Activated CD8-positive, alpha-beta memory T cell treated with anti-CD3 and anti-CD28 coated beads, Interleukin-2, amount 50 U/mL, for 48 hours (primary cell): ENCODE measurements around the gene TPCN2.

Experiments used
- DNase-seq: peaks from one replicate; pipeline ENCODE4 v3.0.0-alpha.2; 2020

Gene TPCN2

GRCh38 chr11:69167916-69168691 is 119.4 kb downstream of the TPCN2 start:
- DNase-seq: no peak

GRCh38 chr11:69169479-69169878 is 120.7 kb downstream of the TPCN2 start:
- no peak for DNase-seq

DNA sequence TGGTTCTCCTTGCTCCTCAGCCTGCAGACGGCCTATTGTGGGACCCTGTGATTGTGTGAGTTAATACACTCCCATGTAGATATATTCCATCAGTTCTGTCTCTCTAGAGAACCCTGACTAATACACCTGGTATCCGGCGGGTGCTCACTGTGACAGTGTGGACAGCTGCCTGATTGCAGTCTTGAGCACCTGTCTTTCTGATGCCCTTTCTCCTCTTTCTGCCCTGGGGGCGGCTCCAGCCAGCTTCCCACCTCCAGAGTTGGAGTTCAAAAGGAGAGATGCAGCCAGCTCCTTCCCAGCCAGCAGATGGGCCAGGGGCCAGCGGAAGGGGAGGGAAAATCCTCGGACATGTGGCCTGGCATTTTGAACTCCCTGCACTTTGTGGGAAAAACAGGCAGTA is 122.0 kb downstream of the TPCN2 start:
- DNase-seq: no peak

GRCh38 chr11:69171476-69172240 is 122.9 kb downstream of the TPCN2 start:
- DNase-seq: no peak

DNA sequence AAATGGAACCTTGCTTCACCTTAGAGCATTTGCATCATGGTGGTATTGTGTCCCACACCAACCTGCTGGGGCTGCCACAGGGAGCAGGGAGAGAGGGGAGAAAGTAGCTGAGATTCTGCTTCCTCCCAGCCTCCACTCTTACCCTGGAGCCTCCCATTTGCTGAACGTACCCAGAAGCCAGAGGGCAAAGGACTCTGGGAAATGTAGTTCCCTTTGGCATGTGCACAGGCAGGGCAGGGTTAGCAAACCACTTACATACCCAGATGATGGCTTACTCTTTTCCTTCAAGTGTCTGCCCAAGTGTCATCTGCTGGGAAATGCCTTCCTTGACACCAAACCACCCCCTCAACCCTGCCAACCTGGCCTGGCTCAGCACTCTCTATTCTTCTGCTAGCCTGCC is 123.9 kb downstream of the TPCN2 start:
- no peak for DNase-seq

- DNase-seq: no peak
These were observed 124.6 kb downstream of the TPCN2 start for GRCh38 chr11:69173331-69173730.

DNA sequence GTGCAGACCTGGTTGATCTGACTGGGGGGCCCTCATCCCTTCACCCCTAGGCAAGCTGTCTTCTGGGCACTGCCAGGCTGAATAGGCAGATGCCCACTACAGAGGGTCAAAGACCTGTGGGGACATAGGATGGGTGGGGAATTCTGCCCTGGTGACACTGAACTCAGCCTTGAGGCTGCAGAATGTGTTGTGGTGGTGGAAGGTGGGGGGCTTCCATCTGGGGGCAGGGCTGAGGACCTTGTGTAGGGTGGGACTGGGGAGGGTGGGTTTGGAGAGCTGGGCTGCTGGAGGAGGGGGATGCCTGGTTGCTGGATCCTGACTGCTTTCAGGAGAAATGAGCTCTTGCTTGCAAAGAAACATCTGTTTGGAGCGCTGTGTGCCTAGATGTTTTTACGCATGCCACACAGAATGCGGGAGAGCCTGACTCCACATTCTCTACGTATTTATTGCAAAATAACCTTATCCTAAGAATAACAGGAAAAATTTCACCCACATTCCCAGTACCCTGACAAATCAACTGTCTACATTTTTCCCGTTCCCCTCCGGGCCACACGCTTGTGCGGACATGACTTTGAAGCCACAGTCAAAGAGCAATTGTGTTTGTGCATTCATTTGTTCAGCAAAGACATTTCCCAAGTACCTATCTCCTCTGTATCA is 125.3 kb downstream of the TPCN2 start:
- no peak for DNase-seq

GRCh38 chr11:69174841-69175240 is 126.1 kb downstream of the TPCN2 start:
- DNase-seq: no peak

GRCh38 chr11:69178819-69179482 is 130.2 kb downstream of the TPCN2 start:
- no peak for DNase-seq

GRCh38 chr11:69180226-69180625 is 131.5 kb downstream of the TPCN2 start:
- no peak for DNase-seq

DNA sequence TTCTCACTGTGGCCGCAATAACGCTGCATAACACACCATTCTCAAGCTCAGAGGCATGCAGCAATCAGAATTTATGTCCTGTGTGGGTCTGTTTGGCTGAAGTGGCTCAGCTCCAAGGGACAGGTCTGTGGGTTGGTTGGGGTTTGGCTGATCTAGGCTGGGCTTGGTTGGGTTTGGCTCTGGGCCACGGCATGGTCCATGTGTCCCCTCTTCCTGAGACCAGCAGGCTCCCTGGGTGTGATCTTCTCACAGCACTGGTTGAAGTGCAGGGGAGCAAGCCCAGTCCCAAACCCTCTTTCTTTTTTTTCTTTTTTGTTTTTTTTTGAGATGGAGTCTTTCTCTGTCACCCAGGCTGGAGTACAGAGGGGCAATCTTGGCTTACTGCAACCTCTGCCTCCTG is 132.0 kb downstream of the TPCN2 start:
- no peak for DNase-seq

- no peak for DNase-seq
These were observed 134.9 kb downstream of the TPCN2 start for GRCh38 chr11:69183613-69184012.
